ENCODE data around the gene MYO16.
"Not testable (repeated sequence)": the region's sequence is repeated elsewhere in the genome, so short reads cannot be mapped to it uniquely, and the experiment has no call there.

Gene MYO16

DNA sequence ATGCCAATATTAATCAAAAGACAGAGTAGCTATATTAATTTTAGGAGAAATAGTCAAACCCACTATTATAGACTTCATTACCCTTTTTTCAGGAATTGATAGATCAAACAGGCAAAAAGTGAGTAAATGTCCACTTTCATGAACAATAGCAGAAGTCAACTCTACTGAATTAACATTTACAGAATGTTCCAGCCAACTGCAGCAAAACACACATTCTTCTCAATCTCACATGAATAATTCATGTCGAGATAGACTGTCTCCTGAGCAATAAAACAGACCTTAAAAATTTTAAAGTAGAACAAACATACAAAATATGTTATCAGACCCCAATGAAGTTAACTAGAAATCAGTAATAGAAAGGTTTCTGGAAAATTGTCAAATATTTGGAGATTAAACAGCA is 118.4 kb downstream of the MYO16 start:
- no peak for DNase-seq

DNA sequence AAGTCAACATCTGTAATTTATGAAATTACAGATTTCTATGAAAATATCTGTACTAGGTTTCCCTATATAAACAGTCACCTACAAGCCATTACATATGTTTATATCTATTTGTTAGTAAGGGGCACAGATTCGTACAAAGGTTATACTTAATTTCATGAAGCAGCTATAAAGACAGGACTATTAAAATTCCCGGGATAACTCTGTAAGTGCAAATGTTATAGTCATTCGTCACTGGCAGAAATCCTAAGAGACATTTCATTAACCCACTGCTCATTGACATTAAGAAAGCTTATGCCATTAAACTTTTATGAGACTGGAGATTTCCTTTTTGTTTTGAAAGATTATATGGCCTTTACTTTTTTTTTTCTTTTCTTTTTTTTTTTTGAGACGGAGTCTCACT is 122.9 kb downstream of the MYO16 start:
- no peak for DNase-seq

DNA sequence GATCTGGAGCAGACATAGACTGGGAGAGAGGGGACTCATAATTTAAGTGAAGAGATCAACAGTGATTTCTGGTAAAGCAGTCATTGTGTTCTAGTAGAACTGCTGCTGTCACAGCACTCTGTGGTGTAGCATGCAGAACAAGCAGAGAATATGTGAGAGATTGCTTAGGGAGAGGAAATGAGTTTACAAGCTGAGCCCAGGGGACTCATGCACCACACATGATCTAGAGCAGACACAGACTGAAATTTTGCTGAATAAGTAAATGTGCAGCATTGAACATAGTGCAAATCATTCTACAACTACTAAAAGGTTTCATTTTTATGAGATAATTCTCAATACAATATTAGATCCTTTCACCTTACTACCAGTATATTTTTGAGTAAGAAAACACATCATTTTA is 125.7 kb downstream of the MYO16 start:
- DNase-seq: no peak

DNA sequence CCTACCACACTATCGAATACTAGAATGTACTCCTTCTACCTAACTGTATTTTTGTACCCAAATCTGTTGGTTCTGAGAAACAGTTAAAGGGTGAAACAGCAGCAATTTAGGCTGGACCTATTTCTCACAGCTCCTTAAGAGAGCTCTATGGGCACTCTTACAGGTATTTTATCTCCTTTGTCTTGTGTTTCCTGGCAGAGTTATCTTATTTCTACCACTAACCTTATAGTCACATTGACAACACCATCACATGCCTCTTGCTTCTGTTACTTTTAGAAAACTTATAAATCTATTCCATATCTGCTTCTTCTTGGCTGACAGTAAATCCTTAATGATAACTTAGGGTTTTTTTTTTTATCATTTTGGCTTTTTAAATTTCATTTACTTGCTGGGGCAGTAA is 130.7 kb downstream of the MYO16 start:
- no peak for DNase-seq

DNA sequence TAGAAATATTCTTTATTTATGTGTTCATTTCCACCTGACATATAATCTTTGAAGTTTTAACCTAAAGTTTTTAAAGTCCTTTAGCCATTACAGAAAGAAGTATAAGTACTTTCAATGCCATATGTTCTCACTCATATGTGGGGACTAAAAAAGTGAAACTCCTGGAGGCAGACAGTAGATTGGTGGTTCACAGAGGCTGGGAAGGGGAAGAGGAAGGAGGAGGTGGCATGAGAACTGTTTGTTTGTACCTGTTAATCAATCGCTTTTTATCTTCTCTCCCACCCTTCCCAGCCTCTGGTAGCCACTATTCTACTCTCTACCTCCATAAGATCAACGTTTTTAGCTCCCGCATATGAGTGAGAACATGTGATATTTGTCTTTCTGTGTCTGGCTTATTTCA is 131.1 kb downstream of the MYO16 start:
- DNase-seq: no peak

DNA sequence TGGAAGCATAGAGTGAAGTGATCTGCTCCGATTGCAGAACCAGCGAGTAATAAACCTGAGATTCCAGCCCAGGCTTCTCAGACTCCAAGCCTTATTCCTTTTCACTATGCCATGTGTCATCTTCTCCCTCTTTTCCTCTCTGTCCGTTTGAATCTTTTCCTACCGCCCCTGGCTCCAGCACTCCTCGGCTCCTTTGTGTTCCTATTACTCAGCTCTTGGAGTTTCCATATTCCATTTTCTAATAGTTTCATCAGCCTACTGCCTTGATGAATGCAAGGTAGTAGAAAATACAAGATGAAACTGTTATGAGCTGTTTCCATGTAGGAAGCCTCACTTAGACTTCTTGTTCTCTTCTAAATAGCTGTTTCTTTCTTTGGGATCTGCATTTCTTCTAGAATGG is 138.6 kb downstream of the MYO16 start:
- no peak for DNase-seq

DNA sequence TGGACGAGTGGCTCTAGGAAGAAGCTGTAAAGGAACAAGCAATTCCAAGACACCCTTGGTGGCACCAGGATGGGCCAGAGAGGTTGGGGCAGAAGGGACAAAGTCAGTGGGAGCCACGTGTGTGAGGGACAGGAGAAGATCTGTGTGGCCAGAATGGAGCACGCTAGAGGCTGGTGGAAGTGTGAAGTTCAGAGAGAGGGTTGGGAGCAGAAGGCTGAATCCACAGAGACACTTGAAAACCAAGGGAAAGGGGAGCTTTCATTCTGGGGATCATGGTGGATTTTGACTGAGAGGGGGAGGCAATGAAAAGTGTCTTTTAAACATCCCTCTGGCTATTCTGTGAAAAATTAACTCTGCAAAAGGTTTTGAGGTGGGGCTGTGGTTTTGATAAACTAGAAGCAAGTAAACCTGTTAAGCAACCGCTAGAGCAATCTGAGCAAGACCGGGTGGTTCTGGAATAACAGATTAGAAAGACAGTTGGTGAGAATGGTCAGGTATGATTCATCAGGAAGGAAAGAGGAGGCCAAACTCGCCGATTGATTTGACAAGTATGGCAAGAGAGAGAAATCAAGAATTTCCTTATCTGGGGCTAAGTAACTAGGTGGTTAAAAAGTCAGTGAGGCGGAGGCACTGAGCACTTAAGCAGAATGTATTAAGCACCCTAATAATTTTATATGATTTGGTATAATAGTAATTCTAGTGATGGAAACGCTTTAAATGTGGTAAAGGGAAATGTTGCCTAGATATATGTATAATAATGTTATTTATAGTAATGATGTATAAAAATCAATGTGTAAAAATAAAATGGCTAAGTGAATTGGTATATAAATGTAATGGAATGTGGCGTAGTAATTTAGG is 140.0 kb downstream of the MYO16 start:
- DNase-seq: no peak

DNA sequence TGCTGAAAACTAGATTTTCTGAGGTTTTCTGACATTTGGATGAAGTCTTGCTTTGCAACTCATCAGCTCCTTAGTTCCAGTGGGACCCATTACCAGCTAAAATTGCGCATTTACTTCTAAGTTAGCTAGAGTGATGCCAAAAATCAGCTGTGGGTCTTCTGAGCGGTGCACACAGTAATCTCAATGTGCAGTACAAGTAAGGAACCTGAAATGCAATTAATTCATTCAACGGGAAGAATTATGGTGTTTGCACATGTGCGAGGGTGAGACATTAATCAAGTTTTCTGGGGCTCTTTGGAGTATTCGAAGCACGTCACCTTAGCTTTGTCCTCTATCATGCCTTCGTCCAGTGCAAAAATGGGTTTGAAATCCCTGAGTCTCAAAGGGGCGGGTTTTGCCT is 146.2 kb downstream of the MYO16 start:
- no peak for DNase-seq

DNA sequence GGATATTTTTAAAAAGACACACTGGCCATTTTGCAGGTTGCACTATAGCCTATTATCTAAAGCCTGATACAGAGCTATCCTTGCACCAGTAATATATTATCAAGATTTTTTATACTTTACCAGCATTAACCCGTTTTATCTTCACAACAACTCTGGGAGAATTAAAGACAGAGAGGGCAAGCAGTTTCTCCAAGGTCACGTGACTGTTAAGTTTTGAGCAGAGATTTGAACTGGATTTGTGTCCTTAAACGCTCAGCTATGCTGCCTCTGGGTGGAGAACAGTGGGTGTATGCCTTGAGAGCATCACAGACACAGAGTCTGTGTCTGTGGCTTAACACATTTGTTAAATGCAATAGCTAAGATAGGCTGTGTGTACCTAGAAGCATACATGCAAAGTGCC is 147.2 kb downstream of the MYO16 start:
- no peak for DNase-seq

DNA sequence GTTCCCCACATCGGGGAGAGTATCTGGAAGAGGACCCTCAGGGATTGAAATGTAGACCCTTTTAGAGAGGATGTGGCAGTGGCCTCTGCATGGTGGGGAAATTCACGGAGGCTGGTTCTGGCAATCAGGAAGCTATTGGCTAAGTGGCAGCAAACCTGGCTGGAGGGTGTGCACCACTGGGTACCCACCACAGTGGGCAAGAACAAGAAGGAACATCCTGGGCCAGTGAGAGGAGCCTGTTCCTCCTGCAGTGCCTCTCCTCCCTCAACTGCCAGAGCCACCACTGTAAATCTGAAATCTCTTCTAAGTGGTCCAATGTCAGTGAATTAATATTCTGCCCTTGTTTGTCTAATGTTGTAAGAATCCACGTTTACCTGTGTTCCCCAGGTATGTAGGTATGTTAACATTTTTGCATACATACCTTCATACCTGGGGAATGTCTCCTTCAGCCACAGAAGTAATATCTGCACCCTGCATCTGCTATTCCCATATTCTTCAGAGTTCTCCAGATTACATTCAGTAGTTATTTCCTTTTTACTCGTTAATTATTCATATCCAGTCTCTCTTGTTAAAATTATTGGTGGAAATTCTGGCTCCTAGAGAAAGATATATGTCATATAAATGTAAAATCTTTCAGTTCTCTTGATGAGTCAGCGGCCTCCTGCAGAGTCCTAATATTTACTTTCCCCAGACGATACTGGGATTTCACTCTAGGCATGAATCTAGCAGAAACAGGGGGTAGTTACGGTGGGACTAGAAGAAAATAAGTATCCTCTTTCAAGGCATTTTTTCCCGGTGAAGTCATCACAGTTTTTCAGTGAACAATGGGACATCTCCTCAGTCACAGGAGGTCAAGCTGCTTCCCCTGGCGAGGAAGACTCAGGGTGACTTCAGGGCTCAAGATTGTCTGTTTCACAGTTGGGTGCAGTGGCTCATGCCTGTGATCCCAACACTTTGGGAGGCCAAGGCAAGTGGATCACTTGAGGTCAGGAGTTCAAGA is 148.3 kb downstream of the MYO16 start:
- DNase-seq: no peak

DNA sequence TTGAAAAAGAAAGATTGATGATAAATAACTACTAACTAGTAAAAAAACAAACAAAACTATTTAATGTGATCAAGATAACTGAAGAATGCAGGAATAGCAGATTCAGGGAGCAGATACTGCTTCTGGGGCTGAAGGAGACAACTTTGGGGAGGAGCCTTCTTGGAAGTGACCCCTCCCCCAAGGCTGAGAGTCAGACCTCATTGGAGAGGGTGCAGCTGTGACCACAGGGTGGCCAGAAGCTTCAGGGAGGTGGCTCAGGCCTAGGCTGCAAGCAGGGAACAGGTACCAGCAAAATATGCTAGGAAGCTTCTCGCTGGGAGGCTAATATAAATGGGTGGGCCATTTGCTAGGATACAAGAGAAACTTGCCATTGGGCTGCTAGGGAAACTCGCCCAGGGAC is 149.9 kb downstream of the MYO16 start:
- no peak for DNase-seq

DNA sequence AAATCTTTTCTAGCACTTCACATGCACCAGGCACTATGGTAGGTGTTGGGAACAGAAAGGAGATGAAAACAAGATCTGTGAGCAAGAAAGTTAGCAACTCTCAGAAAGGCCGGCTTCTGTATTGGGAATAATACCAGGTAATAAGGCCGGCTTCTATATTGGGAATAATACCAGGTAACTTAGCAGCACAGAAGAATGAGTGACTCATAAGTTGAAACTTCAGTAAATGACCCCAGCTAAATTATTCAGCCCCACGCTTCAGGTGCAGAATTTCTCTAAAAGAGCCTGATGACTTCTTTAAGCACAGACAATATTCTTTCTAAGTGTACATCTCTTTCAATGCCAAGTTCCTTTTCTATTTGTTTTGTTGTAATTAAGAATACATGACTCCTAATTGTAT is 151.3 kb downstream of the MYO16 start:
- DNase-seq: no peak

DNA sequence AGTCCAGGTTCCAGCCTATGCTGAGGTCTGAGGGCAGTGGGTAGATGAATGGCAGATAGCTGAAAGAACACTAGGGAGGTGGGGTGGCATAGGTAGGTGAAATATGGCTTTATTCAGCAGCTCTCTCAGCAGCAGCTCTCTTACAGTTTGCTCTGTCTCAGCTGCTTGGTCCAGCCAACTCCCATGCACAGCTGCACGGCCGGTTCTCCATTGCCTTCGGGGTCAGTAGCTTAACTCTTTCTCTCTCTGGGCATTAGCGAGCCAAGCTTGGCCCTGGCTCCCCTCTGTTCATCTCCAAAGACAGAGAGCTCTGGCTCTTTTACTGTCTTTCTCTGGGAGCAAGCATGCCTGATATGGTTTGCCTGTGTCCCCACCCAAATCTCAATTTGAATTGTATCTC is 151.9 kb downstream of the MYO16 start:
- no peak for DNase-seq

DNA sequence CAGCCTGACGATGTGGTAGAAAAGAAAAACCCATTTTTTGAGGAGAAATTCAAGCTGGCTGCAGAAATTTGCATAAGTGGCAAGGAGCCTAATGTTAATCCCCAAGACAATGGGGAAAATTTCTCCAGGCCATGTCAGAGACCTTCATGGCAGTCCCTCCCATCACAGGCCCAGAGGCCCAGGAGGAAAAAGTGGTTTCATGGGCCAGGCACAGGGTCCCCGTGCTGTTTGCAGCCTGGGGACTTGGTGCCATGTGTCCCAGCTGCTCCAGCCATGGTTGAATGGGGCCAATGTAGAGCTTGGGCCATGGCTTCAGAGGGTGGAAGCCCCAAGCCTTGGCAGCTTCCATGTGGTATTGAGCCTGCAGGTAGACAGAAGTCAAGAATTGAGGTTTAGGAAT is 153.1 kb downstream of the MYO16 start:
- DNase-seq: not testable (repeated sequence)

DNA sequence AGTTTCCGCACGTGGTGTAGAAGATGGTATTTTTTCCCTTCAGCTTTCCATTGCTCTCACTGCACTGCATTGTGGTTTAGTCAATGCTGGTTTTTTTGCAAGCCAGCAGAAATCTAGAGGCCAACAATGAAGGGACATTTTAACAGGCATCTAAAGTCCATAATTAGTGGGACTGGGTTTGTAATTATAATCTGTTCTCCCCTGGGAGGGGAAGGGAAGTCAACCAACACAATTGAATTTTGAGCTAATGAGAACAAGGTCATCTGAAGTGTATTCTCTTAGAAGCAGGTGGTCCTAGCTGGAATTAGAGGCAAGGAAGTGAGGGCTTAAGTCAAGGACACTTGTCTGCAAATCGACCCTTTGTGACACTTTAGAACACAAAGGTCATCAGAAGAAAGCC is 156.4 kb downstream of the MYO16 start:
- no peak for DNase-seq

DNA sequence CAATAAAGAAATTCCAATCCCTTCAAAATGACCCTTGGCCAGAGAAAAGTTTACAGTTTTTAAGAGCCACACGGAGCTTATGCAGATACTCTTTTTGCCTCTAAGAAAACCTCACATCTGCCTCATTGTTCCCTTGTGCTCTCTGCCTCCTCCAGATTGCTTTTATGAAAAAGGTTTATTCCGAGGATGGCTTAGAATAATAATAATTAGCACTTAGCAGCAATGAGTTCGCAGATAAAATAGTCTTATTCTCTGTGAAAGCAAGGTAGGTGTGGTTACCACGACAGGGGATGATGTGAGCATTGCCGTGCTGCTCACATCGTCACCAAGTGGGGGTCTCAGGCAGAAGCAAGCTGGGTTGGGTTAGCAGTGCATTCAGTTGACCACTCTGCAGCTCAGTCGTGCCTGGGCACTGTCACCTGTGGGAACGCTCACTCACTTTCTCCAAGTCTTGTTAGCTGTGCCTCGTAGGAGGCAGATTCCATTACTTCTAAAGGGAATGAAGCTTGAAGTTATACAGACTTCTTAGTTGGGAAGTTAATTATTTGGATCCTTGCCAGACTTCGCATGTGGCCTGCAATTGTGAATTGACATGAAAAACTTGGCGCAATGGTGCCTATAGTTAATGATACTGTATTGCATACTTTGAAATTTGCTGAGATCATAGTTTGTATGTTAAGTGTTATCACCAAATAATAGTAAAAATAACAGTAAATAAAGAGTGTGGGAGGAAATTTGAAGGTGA is 157.2 kb downstream of the MYO16 start:
- no peak for DNase-seq

DNA sequence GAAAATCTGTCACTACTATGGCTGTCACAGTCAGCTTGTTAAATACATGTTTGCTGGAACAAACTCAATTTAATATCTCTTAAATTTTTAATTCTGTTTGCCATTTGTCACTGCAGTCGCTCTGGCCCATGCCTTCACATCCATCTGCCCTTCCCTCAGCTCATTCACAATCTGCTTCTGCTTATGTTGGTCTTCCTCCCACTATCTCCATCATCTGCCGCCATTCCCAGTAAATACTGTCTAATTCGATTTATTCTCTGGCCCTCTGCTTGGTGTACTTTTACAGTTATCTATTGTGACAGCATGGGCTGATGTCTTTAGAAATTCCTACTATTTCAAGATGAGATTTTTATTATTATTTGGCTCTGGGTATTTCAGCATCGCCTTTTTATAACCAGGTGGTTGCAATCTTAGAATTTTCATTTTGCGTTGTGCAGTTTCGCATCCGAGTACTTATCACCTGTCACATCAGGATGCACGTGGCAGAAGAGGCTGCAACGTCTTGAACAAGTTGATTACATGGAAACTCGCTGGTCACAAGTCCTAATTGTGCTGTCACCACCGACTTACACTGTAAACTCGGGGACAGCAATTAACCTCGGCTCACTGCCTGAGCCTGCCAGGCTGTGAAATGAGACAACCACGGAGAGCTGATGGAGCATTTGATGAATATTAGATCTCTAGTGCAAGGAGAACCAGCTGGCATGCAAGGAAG is 158.4 kb downstream of the MYO16 start:
- DNase-seq: no peak

DNA sequence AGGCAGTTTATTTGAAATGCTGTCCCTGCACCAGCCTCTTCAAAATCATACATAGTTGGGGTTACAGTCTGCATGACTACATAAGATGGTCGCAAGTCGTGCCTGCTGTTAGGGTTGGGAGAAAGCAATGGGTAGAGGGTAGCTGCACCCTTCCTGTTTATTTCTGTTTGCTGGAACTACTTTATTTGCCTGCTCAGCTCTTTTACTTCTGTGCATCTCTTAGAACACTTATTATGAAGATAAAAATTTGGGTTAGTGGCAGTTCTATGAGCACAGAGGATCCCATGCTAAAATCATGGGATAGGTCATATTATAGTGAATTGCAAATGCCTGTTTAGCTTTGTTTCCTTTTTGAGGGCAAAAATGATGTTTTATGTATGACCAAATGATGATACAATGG is 160.1 kb downstream of the MYO16 start:
- no peak for DNase-seq

DNA sequence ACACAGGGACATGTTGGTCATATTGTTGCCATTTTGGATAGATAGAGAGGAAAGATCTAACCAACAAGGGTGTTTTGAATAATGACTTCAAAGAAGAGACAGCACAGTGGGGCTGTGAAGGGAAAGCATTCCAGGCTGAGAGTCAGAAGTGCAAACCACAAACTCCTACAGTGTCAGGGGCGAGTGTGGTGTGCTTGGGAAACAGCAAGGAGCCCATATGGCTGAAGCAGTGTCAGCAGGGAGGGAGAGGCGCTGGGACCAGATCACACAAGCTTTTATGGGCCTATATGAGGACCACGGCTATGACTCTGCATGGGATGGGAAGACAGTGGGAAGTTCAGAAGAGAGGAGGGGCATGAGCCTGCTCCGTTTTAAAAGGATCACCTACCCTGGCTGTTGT is 166.4 kb downstream of the MYO16 start:
- no peak for DNase-seq

DNA sequence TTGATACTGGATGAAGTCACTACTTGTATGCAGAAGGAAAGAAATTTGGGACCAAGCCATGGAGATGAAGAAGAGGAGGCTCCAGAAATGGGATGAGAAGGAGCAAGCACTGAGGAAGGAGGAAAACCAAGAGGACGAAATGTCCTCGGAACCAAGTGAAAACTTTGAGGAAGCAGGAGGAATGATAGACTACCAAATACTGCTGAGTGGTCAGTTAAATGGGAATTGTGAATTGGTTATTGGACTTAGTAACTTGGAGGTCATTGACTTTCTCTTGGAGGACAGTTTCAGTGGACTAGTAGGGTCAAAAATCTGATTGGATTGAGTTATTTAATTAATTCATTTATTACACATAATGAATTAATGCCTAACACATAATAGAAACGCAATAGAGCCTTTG is 167.9 kb downstream of the MYO16 start:
- DNase-seq: no peak

DNA sequence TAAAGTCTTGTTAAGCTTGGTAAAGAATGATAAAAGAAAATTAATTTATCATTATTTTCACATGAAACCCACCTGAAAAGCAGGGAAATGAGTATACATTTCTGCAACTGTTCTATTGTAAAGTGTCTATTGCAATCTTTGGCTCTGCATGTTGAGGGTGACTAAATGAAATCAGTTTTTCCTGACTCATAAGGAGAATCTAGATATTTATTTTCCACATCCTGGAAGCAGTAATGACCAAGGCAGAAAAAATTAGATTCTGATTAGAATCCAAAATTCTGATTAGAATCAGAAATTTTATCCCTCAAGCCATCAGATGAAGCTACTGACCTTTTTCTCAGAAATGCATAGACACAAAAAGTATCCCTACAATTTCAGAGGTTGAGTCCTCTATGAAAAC is 178.4 kb downstream of the MYO16 start:
- DNase-seq: no peak

DNA sequence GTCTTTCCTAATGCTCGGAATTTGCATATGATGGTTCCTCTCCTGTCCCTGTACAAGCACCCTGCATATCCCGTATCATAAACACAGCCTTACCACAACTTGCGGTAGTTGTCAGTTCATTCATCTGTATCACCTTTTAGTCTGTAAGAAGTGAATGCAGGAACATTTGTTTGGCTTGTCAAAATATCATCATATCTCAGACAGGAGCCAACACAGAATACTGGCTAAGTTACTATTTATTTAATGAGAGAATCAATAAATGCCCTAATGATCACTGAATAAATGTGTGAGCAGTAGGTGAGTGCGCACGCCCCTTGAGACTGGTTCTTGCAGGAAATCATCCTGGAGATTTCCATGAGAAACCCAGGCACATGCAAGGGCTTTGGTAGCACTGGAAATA is 182.8 kb downstream of the MYO16 start:
- no peak for DNase-seq

DNA sequence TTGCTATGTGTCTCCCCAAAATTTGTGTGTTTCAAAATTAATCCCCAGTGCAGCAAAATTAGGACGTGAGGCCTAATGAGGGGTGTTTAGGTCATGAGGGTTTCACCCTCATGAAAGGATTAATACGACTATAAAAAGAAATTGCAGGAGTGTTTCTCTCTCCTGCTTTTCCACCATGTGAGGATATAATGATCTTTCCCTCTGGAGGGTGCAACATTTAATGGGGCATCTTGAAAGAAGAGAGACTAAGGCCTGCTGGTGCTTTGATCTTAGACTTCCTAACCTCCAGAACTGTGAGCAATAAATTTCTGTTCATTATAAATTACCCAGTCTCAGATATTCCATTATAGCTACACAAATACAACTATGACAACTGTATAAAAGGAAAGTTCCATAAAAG is 183.2 kb downstream of the MYO16 start:
- no peak for DNase-seq
